Esophagus muscularis mucosa (tissue), 3 donors: ENCODE measurements around the gene S1PR3.

Experiments used
- POLR2A ChIP-seq: fragments of 450-650 bp; IDR thresholded peaks from one replicate; pipeline ENCODE4 v1.6.1; 2017; ENCODE audit warnings: antibody characterized with exemption, moderate library complexity, mild to moderate bottlenecking, low read depth
- TF ChIP-seq, protein P1 (sequence below), 3 experiments: fragments of 200-600 bp in 2 of 3; fragments of 450-650 bp in 1 of 3; sonication (generic) in 2 of 3; IDR thresholded peaks; one replicate each; pipeline ENCODE4 v1.5.1; 2017 to 2019; ENCODE audit warnings: antibody characterized with exemption in 3 of 3, mild to moderate bottlenecking in 2 of 3, moderate library complexity in 1 of 3

DNA sequence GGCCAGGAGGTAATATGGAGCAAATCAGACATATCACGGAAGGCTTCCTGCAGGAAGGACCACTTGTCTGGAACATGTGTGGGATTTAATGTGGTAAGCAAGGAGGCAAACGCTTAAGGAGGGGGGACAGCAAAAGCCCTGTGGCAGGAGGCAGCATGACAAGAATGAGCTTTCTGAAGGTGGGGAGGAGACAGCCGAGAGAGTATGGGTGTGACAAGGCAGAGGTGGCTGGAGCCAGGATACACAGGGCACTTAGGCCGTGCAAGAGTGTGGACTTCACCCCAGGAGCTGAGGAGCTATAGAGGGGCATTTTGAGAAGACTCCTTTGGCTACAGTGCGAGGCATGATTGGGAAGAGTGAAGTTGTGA lies 14.4 kb upstream of the S1PR3 start:
- no peak for TF ChIP-seq POLR2A
- TF ChIP-seq, protein P1, sequence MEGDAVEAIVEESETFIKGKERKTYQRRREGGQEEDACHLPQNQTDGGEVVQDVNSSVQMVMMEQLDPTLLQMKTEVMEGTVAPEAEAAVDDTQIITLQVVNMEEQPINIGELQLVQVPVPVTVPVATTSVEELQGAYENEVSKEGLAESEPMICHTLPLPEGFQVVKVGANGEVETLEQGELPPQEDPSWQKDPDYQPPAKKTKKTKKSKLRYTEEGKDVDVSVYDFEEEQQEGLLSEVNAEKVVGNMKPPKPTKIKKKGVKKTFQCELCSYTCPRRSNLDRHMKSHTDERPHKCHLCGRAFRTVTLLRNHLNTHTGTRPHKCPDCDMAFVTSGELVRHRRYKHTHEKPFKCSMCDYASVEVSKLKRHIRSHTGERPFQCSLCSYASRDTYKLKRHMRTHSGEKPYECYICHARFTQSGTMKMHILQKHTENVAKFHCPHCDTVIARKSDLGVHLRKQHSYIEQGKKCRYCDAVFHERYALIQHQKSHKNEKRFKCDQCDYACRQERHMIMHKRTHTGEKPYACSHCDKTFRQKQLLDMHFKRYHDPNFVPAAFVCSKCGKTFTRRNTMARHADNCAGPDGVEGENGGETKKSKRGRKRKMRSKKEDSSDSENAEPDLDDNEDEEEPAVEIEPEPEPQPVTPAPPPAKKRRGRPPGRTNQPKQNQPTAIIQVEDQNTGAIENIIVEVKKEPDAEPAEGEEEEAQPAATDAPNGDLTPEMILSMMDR (IDR thresholded peaks at IDR 0.05), result no peak
